Naive thymus-derived CD4-positive, alpha-beta T cell (primary cell): ENCODE results near the gene ZNF106. TPM values are rescaled to one million over a fixed set of nuclear protein-coding genes. Genes with fewer than 3 reads are reported as not detected.

Experiments
- ATAC-seq: fragments of 150-1000 bp; cut with Tn5 transposase; 2 replicates; pipeline ENCODE4 v1.10.0; 2021; ENCODE audit warnings: mild to moderate bottlenecking, moderate library complexity
- CTCF ChIA-PET: fragments of 350-600 bp; sonication (Branson Sonifier 250); formaldehyde crosslinking; loops from one replicate; lab custom pipeline; 2021; ENCODE audit warnings: antibody characterized with exemption; lab: Charles Lee
- POLR2A ChIA-PET: fragments of 350-600 bp; sonication (Branson Sonifier 250); formaldehyde crosslinking; loops from one replicate; lab custom pipeline; 2021; ENCODE audit warnings: antibody characterized with exemption, inconsistent platforms; lab: Charles Lee
- DNase-seq, 9 donors: peaks; one replicate each; pipeline versions ENCODE4 v3.0.0 to v3.0.0-alpha.2; 2020 to 2022; ENCODE audit warnings: mixed read lengths in 1 of 9
- H3K27ac ChIP-seq: one replicate; pipeline ENCODE4 v1.7.0; 2013; ENCODE audit warnings: mild to moderate bottlenecking, low read depth, low read length, moderate library complexity
- H3K27me3 ChIP-seq, 2 donors: one replicate each; pipeline ENCODE4 v1.7.0; 2013; ENCODE audit warnings: low read length in 2 of 2, mild to moderate bottlenecking in 2 of 2, moderate library complexity in 2 of 2; ENCODE audit not compliant: control insufficient read depth in 2 of 2, insufficient read depth in 2 of 2
- H3K36me3 ChIP-seq, 3 experiments: 1 replicate in 2 of 3; 2 replicates in 1 of 3; pipeline ENCODE4 v1.7.0; 2013; ENCODE audit warnings: low read length in 3 of 3, mild to moderate bottlenecking in 3 of 3, moderate library complexity in 1 of 3; ENCODE audit not compliant: insufficient read depth in 3 of 3, control insufficient read depth in 2 of 3
- H3K4me1 ChIP-seq, 2 donors: one replicate each; pipeline ENCODE4 v1.7.0; 2013; ENCODE audit warnings: low read length in 2 of 2, mild to moderate bottlenecking in 2 of 2, moderate library complexity in 1 of 2; ENCODE audit not compliant: control insufficient read depth in 2 of 2, insufficient read depth in 2 of 2
- H3K4me3 ChIP-seq: 2 replicates; pipeline ENCODE4 v1.7.0; 2013; ENCODE audit warnings: mild to moderate bottlenecking, low read length
- H3K9me3 ChIP-seq, 3 experiments: 1 replicate in 2 of 3; 2 replicates in 1 of 3; pipeline ENCODE4 v1.7.0; 2013; ENCODE audit warnings: low read length in 3 of 3; ENCODE audit not compliant: control insufficient read depth in 2 of 3
- H3K27ac Mint-ChIP-seq, 9 donors: one replicate each; pipeline ENCODE4 v1.8.0; 2020 to 2022; ENCODE audit warnings: mixed read lengths in 9 of 9, mild to moderate bottlenecking in 8 of 9, moderate library complexity in 5 of 9, inconsistent platforms in 2 of 9
- H3K27me3 Mint-ChIP-seq, 5 donors: one replicate each; pipeline ENCODE4 v1.8.0; 2021 to 2022; ENCODE audit warnings: mixed read lengths in 5 of 5, mild to moderate bottlenecking in 1 of 5
- H3K36me3 Mint-ChIP-seq, 5 donors: one replicate each; pipeline ENCODE4 v1.8.0; 2020 to 2022; ENCODE audit warnings: mixed read lengths in 5 of 5, mild to moderate bottlenecking in 3 of 5, inconsistent platforms in 1 of 5
- H3K4me1 Mint-ChIP-seq, 7 donors: one replicate each; pipeline ENCODE4 v1.8.0; 2020 to 2022; ENCODE audit warnings: mixed read lengths in 7 of 7, mild to moderate bottlenecking in 3 of 7, inconsistent platforms in 1 of 7
- H3K4me3 Mint-ChIP-seq, 10 donors: one replicate each; pipeline ENCODE4 v1.8.0; 2020 to 2022; ENCODE audit warnings: mild to moderate bottlenecking in 10 of 10, mixed read lengths in 10 of 10, moderate library complexity in 6 of 10, inconsistent platforms in 2 of 10
- H3K9me3 Mint-ChIP-seq, 11 donors: one replicate each; pipeline ENCODE4 v1.8.0; 2020 to 2022; ENCODE audit warnings: mixed read lengths in 11 of 11, mild to moderate bottlenecking in 4 of 11, inconsistent platforms in 1 of 11, moderate library complexity in 1 of 11
- intact Hi-C, 2 donors: fragments of 100-400 bp; cut with micrococcal nuclease; formaldehyde crosslinking; loops; one replicate each; pipeline ENCODE4 v1.15.1; 2023
- polyA plus RNA-seq, 2 donors: library from polyadenylated mRNA; unstranded; fragments of 300-500 nt; fragmentation: Illumina TruSeq; gene quantifications; one replicate each; pipeline ENCODE4 v1.2.3, GENCODE V29; 2021
- total RNA-seq, 6 experiments: library from RNA in 5 of 6; stranded (reverse) in 5 of 6; gene quantifications; 1 replicate in 5 of 6; 2 replicates in 1 of 6; pipeline ENCODE4 v1.2.3 and lab custom pipeline; 2021 to 2026

Gene ZNF106
- total and polyA plus RNA-seq, 7 experiments from 2014 or later, result 32.4 to 54.3 (median 43.2) TPM

DNA sequence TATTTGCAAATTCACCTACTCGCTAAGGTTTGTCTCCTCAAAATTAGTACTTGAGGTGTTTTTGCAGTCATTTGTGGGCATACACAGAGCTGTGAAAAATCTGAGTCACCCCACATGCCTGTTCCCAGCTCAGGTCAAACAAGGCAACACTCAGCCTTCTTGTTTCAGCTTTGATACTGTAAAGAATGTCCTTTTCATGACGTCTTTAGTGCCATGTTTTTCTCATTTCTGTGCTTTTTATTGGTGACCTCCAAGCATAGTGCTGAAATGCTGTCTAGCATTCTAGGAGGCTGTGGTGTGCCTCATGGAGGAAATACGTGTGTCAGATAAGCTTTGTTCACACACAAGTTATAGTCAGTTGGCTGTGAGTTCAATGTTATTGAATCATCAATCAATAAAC is 122.8 kb downstream of the ZNF106 start:
- Histone ChIP-seq H3K36me3 (no peaks in the 10 kb centered on the region), H3K4me3 (no peak overlapping the region), H3K4me1 (no peaks in the 10 kb centered on the region), H3K27ac (no peak overlapping the region), H3K9me3 (no peaks in the 10 kb centered on the region), H3K27me3 (no peaks in the 10 kb centered on the region)
- no peak for ATAC-seq
- peaks cover 0 to 27% (median 7%) of the 10 kb centered on the region in 5 donors for H3K36me3 Mint-ChIP-seq
- intact Hi-C loops, result no loop called here
- no peak overlapping the region for H3K4me3 Mint-ChIP-seq
- H3K27me3 Mint-ChIP-seq, result no peaks in the 10 kb centered on the region
- CTCF ChIA-PET, result no interaction called here
- peaks cover 0 to 3% (median 0%) of the 10 kb centered on the region in 11 donors for H3K9me3 Mint-ChIP-seq
- H3K4me1 Mint-ChIP-seq, result peaks cover 0 to 4% (median 0%) of the 10 kb centered on the region in 7 donors
- POLR2A ChIA-PET, result no interaction called here
- H3K27ac Mint-ChIP-seq, result no peak overlapping the region
- no peak for DNase-seq

DNA sequence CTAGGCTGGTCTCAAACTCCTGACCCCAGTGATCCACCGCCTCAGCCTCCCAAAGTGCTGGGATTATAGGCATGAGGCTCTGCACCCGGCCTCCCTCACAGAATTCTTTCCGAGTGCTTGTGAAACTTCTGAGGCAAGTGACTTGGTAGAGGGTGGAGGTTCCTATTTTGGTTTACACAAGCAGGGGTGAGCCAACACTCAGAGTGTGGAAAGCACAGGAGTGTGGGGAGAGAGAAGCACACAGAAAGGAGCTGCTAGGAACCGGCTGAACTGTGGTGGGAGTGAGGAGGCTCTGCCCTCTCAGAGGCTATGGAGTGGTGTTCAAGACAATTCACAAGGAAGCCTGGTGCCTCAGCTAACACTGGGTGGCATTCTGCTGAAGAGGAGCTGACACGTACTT is 123.9 kb downstream of the ZNF106 start:
- ATAC-seq, result peak; percentile 70
- Histone ChIP-seq H3K36me3 (no peaks in the 10 kb centered on the region), H3K27ac (no peak overlapping the region), H3K4me1 (no peaks in the 10 kb centered on the region), H3K27me3 (no peaks in the 10 kb centered on the region), H3K4me3 (no peak overlapping the region), H3K9me3 (no peaks in the 10 kb centered on the region)
- H3K4me3 Mint-ChIP-seq, result no peak overlapping the region
- H3K4me1 Mint-ChIP-seq, result peaks cover 0 to 4% (median 0%) of the 10 kb centered on the region in 7 donors
- intact Hi-C loops, result no loop called here
- ChIA-PET CTCF (interaction anchor here (0.6 kb wide), 1 partner anchor 319 kb away, joined by 3 read pairs; no protein-coding TSS in a partner anchor), POLR2A (no interaction called here)
- no peak overlapping the region for H3K27ac Mint-ChIP-seq
- no peak for DNase-seq
- peaks cover 0 to 3% (median 0%) of the 10 kb centered on the region in 11 donors for H3K9me3 Mint-ChIP-seq
- no peaks in the 10 kb centered on the region for H3K27me3 Mint-ChIP-seq
- peaks cover 0 to 27% (median 7%) of the 10 kb centered on the region in 5 donors for H3K36me3 Mint-ChIP-seq

DNA sequence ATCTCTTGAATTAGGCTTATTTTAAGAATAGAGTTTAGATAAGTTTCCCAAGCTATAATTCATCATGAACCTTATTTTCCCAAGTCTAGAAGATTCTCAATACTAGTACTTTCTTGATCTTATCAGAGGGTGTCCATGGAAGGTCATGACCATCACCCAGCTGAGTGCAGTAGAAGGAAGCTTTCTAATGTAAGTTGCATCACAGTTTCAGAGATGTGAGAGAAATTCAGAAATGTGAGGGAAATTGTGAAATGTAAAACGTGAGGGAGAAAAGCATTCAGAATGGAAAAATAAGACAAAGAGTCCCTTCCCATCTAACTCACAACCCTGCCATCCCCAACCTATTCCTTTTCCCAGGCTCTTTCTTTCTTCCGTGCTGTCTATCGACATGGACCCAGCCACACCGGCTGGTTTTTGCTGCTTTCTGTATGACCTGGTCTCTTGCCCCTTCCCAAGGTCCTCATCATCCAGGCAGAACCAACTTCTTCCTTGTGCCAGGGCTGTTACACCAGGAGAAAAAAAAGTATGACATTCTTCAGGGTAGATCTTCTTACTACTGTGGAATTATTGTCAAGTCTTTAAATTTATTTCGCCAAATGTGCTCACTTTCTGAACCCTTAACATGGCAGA is 124.9 kb downstream of the ZNF106 start:
- no peak for DNase-seq
- Histone ChIP-seq H3K27ac (no peak overlapping the region), H3K27me3 (no peaks in the 10 kb centered on the region), H3K9me3 (no peaks in the 10 kb centered on the region), H3K4me1 (no peaks in the 10 kb centered on the region), H3K4me3 (no peak overlapping the region), H3K36me3 (no peaks in the 10 kb centered on the region)
- no peak for ATAC-seq
- CTCF ChIA-PET, result no interaction called here
- no peaks in the 10 kb centered on the region for H3K9me3 Mint-ChIP-seq
- H3K27ac Mint-ChIP-seq, result no peak overlapping the region
- H3K4me1 Mint-ChIP-seq, result peaks cover 0 to 4% (median 0%) of the 10 kb centered on the region in 7 donors
- intact Hi-C loops, result no loop called here
- no peaks in the 10 kb centered on the region for H3K27me3 Mint-ChIP-seq
- POLR2A ChIA-PET, result interaction anchor here (0.6 kb wide), 1 partner anchor 113 kb away, joined by 3 read pairs; no protein-coding TSS in a partner anchor
- peaks cover 0 to 26% (median 7%) of the 10 kb centered on the region in 5 donors for H3K36me3 Mint-ChIP-seq
- H3K4me3 Mint-ChIP-seq, result no peak overlapping the region

DNA sequence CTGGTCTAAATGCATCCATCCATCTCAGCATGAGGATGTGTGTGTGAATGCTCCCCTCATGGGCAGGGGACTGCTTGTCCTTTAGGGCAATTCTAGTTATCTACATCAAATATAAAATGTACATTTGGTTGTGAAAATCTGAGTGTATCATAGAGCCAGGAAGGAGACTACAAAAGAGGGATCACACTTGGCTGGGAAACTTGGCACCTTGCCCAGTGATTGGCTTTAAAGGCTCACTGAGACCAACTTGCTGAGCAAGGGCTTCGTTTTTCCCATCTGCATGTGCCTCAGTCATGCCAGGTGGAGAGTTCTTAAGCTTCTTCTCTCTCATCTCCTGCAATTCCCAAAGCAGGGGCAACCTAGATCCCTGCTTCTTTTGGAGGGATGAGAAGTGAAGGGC is 126.4 kb downstream of the ZNF106 start:
- H3K9me3 ChIP-seq, result no peaks in the 10 kb centered on the region
- H3K27me3 Mint-ChIP-seq, result no peaks in the 10 kb centered on the region
- POLR2A ChIA-PET, result no interaction called here
- peaks cover 0 to 3% (median 0%) of the 10 kb centered on the region in 7 donors for H3K4me1 Mint-ChIP-seq
- H3K27ac Mint-ChIP-seq, result no peak overlapping the region
- no peak overlapping the region for H3K4me3 ChIP-seq
- peaks cover 0 to 26% (median 3%) of the 10 kb centered on the region in 5 donors for H3K36me3 Mint-ChIP-seq
- H3K9me3 Mint-ChIP-seq, result no peaks in the 10 kb centered on the region
- CTCF ChIA-PET, result no interaction called here
- H3K27me3 ChIP-seq, result no peaks in the 10 kb centered on the region
- no peak for DNase-seq
- intact Hi-C loops, result no loop called here
- no peaks in the 10 kb centered on the region for H3K36me3 ChIP-seq
- H3K27ac ChIP-seq, result no peak overlapping the region
- no peak overlapping the region for H3K4me3 Mint-ChIP-seq
- no peak for ATAC-seq
- no peaks in the 10 kb centered on the region for H3K4me1 ChIP-seq

DNA sequence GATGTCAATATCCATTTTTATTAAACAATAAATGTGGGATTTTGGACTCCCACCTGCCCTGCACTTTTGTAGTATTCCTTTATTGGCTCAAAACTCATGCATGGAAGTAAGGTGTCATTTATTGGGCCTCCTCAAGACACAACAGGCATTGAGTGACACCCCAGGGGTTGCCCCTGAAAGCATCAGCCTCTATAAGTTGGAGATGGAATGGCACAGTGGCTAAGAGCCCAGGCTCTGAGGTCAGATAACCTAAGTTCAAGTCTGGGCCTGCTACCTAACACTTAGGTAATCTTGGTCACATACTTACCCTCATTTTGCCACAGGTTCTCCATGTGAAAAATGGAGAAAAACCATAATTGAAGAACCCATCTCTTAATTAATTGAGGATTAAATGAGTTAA is 127.0 kb downstream of the ZNF106 start:
- H3K27me3 Mint-ChIP-seq, result no peaks in the 10 kb centered on the region
- no peak overlapping the region for H3K4me3 Mint-ChIP-seq
- peak overlapping the region in 1 of 9 donors; percentile 28 for H3K27ac Mint-ChIP-seq
- H3K4me1 Mint-ChIP-seq, result peaks cover 0 to 3% (median 0%) of the 10 kb centered on the region in 7 donors
- ChIA-PET POLR2A (no interaction called here), CTCF (no interaction called here)
- Histone ChIP-seq H3K4me1 (no peaks in the 10 kb centered on the region), H3K4me3 (no peak overlapping the region), H3K27me3 (no peaks in the 10 kb centered on the region), H3K36me3 (no peaks in the 10 kb centered on the region), H3K27ac (no peak overlapping the region), H3K9me3 (no peaks in the 10 kb centered on the region)
- peaks cover 0 to 26% (median under 1%) of the 10 kb centered on the region in 5 donors for H3K36me3 Mint-ChIP-seq
- DNase-seq (no peak), ATAC-seq (no peak)
- H3K9me3 Mint-ChIP-seq, result no peaks in the 10 kb centered on the region
- intact Hi-C loops, result no loop called here

DNA sequence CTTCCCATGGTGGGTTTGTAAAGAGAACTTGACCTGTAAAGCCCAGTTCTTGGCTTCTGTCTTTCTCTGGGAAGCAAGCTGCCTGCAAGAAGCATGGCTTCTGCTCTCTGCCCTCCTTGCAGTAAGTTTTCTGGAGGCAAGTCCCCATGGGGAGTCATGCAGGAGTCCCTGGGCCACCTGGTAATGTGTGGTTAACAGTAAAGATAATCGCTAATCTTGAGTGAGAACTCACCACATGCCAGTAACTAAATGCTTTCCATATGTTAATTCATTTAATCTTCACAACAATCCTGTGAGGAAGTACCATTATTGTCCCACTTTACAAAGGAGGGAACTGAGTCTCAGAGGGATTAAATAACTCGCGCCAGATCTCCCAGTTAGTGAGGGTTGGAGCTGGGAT is 127.5 kb downstream of the ZNF106 start:
- Histone ChIP-seq H3K36me3 (no peaks in the 10 kb centered on the region), H3K4me3 (no peak overlapping the region), H3K27me3 (no peaks in the 10 kb centered on the region), H3K4me1 (no peaks in the 10 kb centered on the region), H3K9me3 (no peaks in the 10 kb centered on the region), H3K27ac (no peak overlapping the region)
- H3K36me3 Mint-ChIP-seq, result peaks cover 0 to 27% (median 0%) of the 10 kb centered on the region in 5 donors
- no peak overlapping the region for H3K4me3 Mint-ChIP-seq
- ChIA-PET POLR2A (no interaction called here), CTCF (no interaction called here)
- ATAC-seq, result no peak
- no peak overlapping the region for H3K27ac Mint-ChIP-seq
- peaks cover 0 to 3% (median 0%) of the 10 kb centered on the region in 7 donors for H3K4me1 Mint-ChIP-seq
- no peak for DNase-seq
- intact Hi-C loops, result no loop called here
- H3K9me3 Mint-ChIP-seq, result no peaks in the 10 kb centered on the region
- H3K27me3 Mint-ChIP-seq, result no peaks in the 10 kb centered on the region
